Activated CD8-positive, alpha-beta T cell treated with anti-CD3 and anti-CD28 coated beads for 36 hours (primary cell): Measurements from ENCODE around the gene NAALADL2. TPM values are rescaled to one million over a fixed set of nuclear protein-coding genes. Genes with fewer than 3 reads are reported as not detected.

Source experiments
- ATAC-seq: fragments of 200-7000 bp; cut with Tn5 transposase; one replicate; pipeline ENCODE4 v1.10.0; 2021; ENCODE audit warnings: mild to moderate bottlenecking, moderate library complexity
- CTCF ChIA-PET: fragments of 350-600 bp; sonication (Branson Sonifier 250); formaldehyde crosslinking; loops from one replicate; lab custom pipeline; 2021; ENCODE audit warnings: antibody characterized with exemption; lab: Charles Lee
- POLR2A ChIA-PET: fragments of 350-600 bp; sonication (Branson Sonifier 250); formaldehyde crosslinking; loops from one replicate; lab custom pipeline; 2021; ENCODE audit warnings: antibody characterized with exemption; lab: Charles Lee
- DNase-seq: peaks from one replicate; pipeline ENCODE4 v3.0.0-alpha.2; 2020
- H3K27ac Mint-ChIP-seq: one replicate; pipeline ENCODE4 v1.8.0; 2021; ENCODE audit warnings: mild to moderate bottlenecking, mixed read lengths
- H3K27me3 Mint-ChIP-seq: one replicate; pipeline ENCODE4 v1.8.0; 2021; ENCODE audit warnings: mixed read lengths
- H3K36me3 Mint-ChIP-seq: one replicate; pipeline ENCODE4 v1.8.0; 2021; ENCODE audit warnings: low read depth, mixed read lengths
- H3K4me1 Mint-ChIP-seq: one replicate; pipeline ENCODE4 v1.8.0; 2021; ENCODE audit warnings: low read depth, mixed read lengths
- H3K4me3 Mint-ChIP-seq: one replicate; pipeline ENCODE4 v1.8.0; 2021; ENCODE audit warnings: mild to moderate bottlenecking, moderate library complexity, mixed read lengths
- H3K9me3 Mint-ChIP-seq: one replicate; pipeline ENCODE4 v1.8.0; 2021; ENCODE audit warnings: mixed read lengths
- intact Hi-C: fragments of 100-400 bp; cut with micrococcal nuclease; formaldehyde crosslinking; loops from one replicate; pipeline ENCODE4 v1.10.0; 2022
- total RNA-seq, 2 experiments: library from RNA; stranded (reverse); gene quantifications; one replicate each; pipeline ENCODE4 v1.2.3, GENCODE V29; 2021
- TF ChIP-seq, protein P1 (sequence below): fragments of 200-600 bp; IDR thresholded peaks from one replicate; pipeline ENCODE4 v1.8.0; 2022; ENCODE audit warnings: antibody characterized with exemption, mild to moderate bottlenecking

Gene NAALADL2
- total RNA-seq, 2 experiments from 2014 or later, result 0.60 TPM; not detected in 1

DNA sequence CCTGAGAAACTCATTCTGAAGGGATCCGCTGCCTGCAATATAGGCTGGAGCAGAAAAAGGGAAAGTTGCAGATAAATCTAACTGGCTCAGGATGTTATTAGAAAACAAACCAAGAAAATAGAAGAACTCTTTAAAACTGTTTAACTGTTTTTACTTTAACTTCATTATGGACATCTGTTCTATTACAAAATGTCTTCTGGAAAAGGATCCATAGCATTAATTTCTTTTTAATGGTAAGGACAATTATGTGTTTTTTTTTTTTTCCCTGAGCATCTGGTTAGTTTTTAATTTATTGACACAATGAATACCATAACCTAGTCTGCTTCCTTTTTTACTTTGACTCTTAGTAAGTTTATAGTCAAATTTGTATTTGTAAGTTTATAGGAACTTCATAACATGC, 239.5 kb downstream of the NAALADL2 start:
- TF ChIP-seq, protein P1, sequence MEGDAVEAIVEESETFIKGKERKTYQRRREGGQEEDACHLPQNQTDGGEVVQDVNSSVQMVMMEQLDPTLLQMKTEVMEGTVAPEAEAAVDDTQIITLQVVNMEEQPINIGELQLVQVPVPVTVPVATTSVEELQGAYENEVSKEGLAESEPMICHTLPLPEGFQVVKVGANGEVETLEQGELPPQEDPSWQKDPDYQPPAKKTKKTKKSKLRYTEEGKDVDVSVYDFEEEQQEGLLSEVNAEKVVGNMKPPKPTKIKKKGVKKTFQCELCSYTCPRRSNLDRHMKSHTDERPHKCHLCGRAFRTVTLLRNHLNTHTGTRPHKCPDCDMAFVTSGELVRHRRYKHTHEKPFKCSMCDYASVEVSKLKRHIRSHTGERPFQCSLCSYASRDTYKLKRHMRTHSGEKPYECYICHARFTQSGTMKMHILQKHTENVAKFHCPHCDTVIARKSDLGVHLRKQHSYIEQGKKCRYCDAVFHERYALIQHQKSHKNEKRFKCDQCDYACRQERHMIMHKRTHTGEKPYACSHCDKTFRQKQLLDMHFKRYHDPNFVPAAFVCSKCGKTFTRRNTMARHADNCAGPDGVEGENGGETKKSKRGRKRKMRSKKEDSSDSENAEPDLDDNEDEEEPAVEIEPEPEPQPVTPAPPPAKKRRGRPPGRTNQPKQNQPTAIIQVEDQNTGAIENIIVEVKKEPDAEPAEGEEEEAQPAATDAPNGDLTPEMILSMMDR, result no peak
- DNase-seq, result no peak
- Mint-ChIP-seq H3K36me3 (no peaks in the 10 kb centered on the region), H3K9me3 (peaks cover 3% of the 10 kb centered on the region), H3K27me3 (no peaks in the 10 kb centered on the region), H3K27ac (no peak overlapping the region), H3K4me1 (no peaks in the 10 kb centered on the region), H3K4me3 (no peak overlapping the region)
- ChIA-PET POLR2A (no interaction called here), CTCF (no interaction called here)
- intact Hi-C loops, result no loop called here
- ATAC-seq, result no peak

DNA sequence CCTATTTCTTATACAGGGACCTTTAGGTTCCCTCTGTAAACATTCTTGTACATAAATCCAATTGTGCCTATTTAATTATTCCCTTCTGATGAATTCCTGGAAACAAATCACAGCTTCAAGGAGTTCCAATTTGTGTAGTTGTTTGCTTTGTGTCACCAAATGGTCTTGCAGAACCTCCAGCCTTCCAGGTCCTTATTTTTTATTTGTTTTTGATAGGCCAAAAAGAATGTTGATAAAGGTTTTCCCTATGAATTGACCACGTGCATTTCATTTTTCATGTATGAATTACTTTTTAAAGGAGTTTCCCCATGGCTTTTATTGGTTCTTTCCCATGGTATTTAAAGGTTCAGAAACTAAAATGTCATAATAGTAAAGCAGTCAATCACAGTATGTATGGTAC, 243.0 kb downstream of the NAALADL2 start:
- CTCF ChIA-PET, result no interaction called here

DNA sequence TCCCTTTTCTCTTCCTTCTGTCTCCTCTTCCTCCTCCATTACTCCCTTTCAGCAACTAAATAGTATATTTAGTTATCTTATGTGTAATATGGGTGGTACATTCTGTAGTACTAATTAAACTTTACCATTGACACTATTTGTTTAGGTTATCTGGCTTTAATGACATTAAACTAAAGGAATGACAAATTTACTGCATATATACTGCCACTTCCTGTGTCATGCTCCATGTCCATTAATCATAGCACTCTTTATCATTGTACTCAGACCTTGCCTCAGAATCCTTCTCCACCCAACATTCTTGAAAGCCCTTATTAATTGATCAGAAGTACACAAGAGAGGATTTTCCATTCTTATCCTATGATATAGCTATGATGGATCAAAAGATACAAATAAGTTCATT, 244.2 kb downstream of the NAALADL2 start:
- Mint-ChIP-seq H3K9me3 (peaks cover 3% of the 10 kb centered on the region), H3K4me3 (no peak overlapping the region), H3K36me3 (no peaks in the 10 kb centered on the region), H3K27me3 (no peaks in the 10 kb centered on the region), H3K4me1 (no peaks in the 10 kb centered on the region), H3K27ac (no peak overlapping the region)
- ChIA-PET CTCF (no interaction called here), POLR2A (no interaction called here)
- intact Hi-C loops, result no loop called here
- ATAC-seq (no peak), DNase-seq (no peak)
- TF ChIP-seq, protein P1, result no peak

More for the DNA sequence above, 243.0 kb downstream of the NAALADL2 start:
- ATAC-seq (no peak), DNase-seq (no peak)
- Mint-ChIP-seq H3K27me3 (no peaks in the 10 kb centered on the region), H3K4me1 (no peaks in the 10 kb centered on the region), H3K4me3 (no peak overlapping the region), H3K9me3 (peaks cover 3% of the 10 kb centered on the region), H3K36me3 (no peaks in the 10 kb centered on the region), H3K27ac (no peak overlapping the region)
- TF ChIP-seq, protein P1, result no peak
- POLR2A ChIA-PET, result no interaction called here
- intact Hi-C loops, result no loop called here

DNA sequence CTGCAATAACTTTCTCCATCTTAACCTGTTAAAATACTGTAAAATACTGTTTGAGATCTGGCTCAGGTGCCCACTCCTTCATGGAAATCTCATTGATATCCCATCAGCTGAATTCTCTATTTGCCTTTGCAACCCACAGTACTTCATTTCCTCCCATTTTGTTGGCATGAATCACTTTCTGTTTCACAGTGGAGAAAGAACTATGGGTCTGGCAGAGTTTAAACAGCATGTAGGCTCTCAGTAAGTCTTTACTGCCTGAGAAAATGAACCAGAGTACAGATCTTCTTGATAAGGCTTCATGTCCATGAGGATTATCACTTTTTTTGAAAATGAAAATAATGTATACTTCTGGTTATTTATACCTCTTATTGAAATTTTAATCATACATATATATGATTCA, 245.9 kb downstream of the NAALADL2 start:
- H3K4me3 Mint-ChIP-seq, result no peak overlapping the region
- no peak for DNase-seq
- TF ChIP-seq, protein P1, result no peak
- H3K9me3 Mint-ChIP-seq, result peaks cover 2% of the 10 kb centered on the region
- intact Hi-C loops, result no loop called here
- ChIA-PET CTCF (no interaction called here), POLR2A (no interaction called here)
- H3K27me3 Mint-ChIP-seq, result no peaks in the 10 kb centered on the region
- ATAC-seq, result no peak
- H3K27ac Mint-ChIP-seq, result no peak overlapping the region
- no peaks in the 10 kb centered on the region for H3K36me3 Mint-ChIP-seq
- no peaks in the 10 kb centered on the region for H3K4me1 Mint-ChIP-seq

DNA sequence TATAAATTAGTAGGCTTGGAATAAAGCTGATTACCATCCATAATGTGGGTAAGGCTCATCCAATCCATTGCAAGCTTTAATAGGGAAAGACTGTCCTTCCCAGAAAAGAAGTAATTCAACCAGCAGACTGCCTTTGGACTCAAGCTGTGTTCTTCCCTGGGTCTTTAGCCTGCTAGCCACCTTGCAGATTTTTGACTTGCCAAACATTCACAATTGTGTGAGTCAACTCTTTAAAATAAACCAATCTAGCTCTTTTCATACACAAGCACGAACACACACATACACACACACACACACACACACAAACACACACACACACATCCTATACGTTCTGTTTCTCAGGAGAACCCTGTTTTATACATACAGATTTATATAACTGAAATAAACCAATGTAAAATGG, 248.1 kb downstream of the NAALADL2 start:
- TF ChIP-seq, protein P1, result no peak
- no peaks in the 10 kb centered on the region for H3K27me3 Mint-ChIP-seq
- H3K27ac Mint-ChIP-seq, result no peak overlapping the region
- no peaks in the 10 kb centered on the region for H3K36me3 Mint-ChIP-seq
- no peak overlapping the region for H3K4me3 Mint-ChIP-seq
- intact Hi-C loops, result no loop called here
- no peak for ATAC-seq
- peaks cover 1% of the 10 kb centered on the region for H3K9me3 Mint-ChIP-seq
- POLR2A ChIA-PET, result no interaction called here
- no peaks in the 10 kb centered on the region for H3K4me1 Mint-ChIP-seq
- CTCF ChIA-PET, result no interaction called here
- no peak for DNase-seq
